Esophagus (tissue), 2 donors: ENCODE measurements around the gene CENPS. TPM values are rescaled to one million over a fixed set of nuclear protein-coding genes. Genes with fewer than 3 reads are reported as not detected.
A peak's percentile ranks its signal among the peaks of the same experiment; 100 is the strongest.

Source experiments
- H3K27ac ChIP-seq, 2 donors: one replicate each; pipeline ENCODE4 v1.5.1; 2013; ENCODE audit warnings: low read depth in 2 of 2, mild to moderate bottlenecking in 2 of 2, inconsistent platforms in 1 of 2, low read length in 1 of 2, moderate library complexity in 1 of 2
- H3K27me3 ChIP-seq, 2 donors: one replicate each; pipeline ENCODE4 v1.6.1; 2013; ENCODE audit warnings: low read length in 2 of 2, control low read depth in 1 of 2, mild to moderate bottlenecking in 1 of 2; ENCODE audit not compliant: insufficient read depth in 2 of 2, control insufficient read depth in 1 of 2
- H3K36me3 ChIP-seq, 2 donors: one replicate each; pipeline ENCODE4 v1.6.1; 2013; ENCODE audit warnings: low read length in 1 of 2; ENCODE audit not compliant: control insufficient read depth in 2 of 2, insufficient read depth in 2 of 2
- H3K4me1 ChIP-seq, 2 donors: one replicate each; pipeline ENCODE4 v1.6.1; 2013; ENCODE audit warnings: low read length in 1 of 2; ENCODE audit not compliant: control insufficient read depth in 2 of 2, insufficient read depth in 2 of 2
- H3K4me3 ChIP-seq, 2 donors: one replicate each; pipeline ENCODE4 v1.5.1; 2013; ENCODE audit warnings: low read length in 2 of 2, mild to moderate bottlenecking in 2 of 2, low read depth in 1 of 2, moderate library complexity in 1 of 2
- H3K9me3 ChIP-seq, 2 donors: one replicate each; pipeline ENCODE4 v1.6.1; 2013; ENCODE audit warnings: mild to moderate bottlenecking in 2 of 2, low read depth in 1 of 2, low read length in 1 of 2, moderate library complexity in 1 of 2; ENCODE audit not compliant: control insufficient read depth in 2 of 2, insufficient read depth in 1 of 2
- WGBS, 2 donors: extraction: QIAGEN DNeasy Blood & Tissue Kit; methylation state at CpG; one replicate each; pipeline ENCODE4 v1.1.7; 2013; 5-methylcytosine and 5-hydroxymethylcytosine counted together
- polyA plus RNA-seq, 2 donors: library from polyadenylated mRNA; stranded (reverse); fragments of 200-250 nt; gene quantifications; one replicate each; pipeline ENCODE4 v1.2.3, GENCODE V29; 2013
- donor health status: healthy with polysubstance abuse.
- donor health status: Bipolar disorder and iron deficiency.

The CENPS gene
- polyA plus RNA-seq, 2 donors, result 15.3 to 17.8 TPM

GRCh38 chr1:10474613-10475507 is 44.6 kb downstream of the CENPS start, which contains the start of gene PEX14:
Gene PEX14, plus strand, starts transcription at chr1:10474950. Its CDS starts 17 bp downstream, at chr1:10474967.
- peak within 1 kb of the TSS; percentile 74 to 92 for H3K4me3 ChIP-seq
- H3K4me1 ChIP-seq, result peaks cover 0 to 3% of the 10 kb centered on the region in 2 donors
- no peaks in the 10 kb centered on the region for H3K27me3 ChIP-seq
- H3K27ac ChIP-seq, result peak within 1 kb of the TSS; percentile 83 to 85
- WGBS, 2 donors, result 10 to 11% methylated on average over 46 to 50 of the region's 50 CpGs
- no peaks in the 10 kb centered on the region for H3K9me3 ChIP-seq
- no peaks in the 10 kb centered on the region for H3K36me3 ChIP-seq

- WGBS, 2 donors, result 3 to 4% methylated on average over 13 of the region's 13 CpGs
- H3K4me1 ChIP-seq, result peaks cover 0 to 3% of the 10 kb centered on the region in 2 donors
Measured at GRCh38 chr1:10475510-10475909, 45.3 kb downstream of the CENPS start.

GRCh38 chr1:10479296-10479695 is 49.1 kb downstream of the CENPS start:
- H3K36me3 ChIP-seq, result no peaks in the 10 kb centered on the region
- peak overlapping the region in 1 of 2 donors; percentile 2 for H3K27ac ChIP-seq
- no peaks in the 10 kb centered on the region for H3K9me3 ChIP-seq
- no peaks in the 10 kb centered on the region for H3K4me1 ChIP-seq
- 61 to 65% methylated on average over 8 of the region's 8 CpGs for WGBS, 2 donors
- no peaks in the 10 kb centered on the region for H3K27me3 ChIP-seq
- H3K4me3 ChIP-seq, result no peak overlapping the region

More at GRCh38 chr1:10475510-10475909, 45.3 kb downstream of the CENPS start:
- Histone ChIP-seq H3K27ac (peak overlapping the region; percentile 83 to 85), H3K4me3 (peak overlapping the region; percentile 74 to 92), H3K36me3 (no peaks in the 10 kb centered on the region), H3K9me3 (no peaks in the 10 kb centered on the region), H3K27me3 (no peaks in the 10 kb centered on the region)

DNA sequence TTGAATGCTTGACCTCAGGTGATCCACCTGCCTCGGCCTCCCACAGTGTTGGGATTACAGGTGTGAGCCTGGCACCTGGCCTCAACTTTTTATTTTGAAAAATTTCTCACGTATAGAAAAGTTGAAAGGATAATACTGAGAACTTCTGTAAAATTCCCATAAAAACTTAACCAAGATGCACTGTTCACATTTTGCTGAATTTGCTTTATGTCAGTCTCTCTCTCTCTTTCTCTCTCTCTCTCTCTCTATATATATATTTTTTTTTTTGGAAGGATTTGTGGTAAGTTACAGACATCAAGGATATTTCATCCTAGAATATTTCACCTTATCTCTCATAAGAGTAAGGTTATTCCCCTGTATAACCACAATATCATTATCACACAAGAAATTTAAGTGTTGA is 50.4 kb downstream of the CENPS start:
- H3K36me3 ChIP-seq, result peaks cover 0 to 2% of the 10 kb centered on the region in 2 donors
- H3K27me3 ChIP-seq, result no peaks in the 10 kb centered on the region
- WGBS, 2 donors, result 80 to 87% methylated on average over 2 of the region's 2 CpGs
- no peak overlapping the region for H3K4me3 ChIP-seq
- H3K27ac ChIP-seq, result no peak overlapping the region
- no peaks in the 10 kb centered on the region for H3K4me1 ChIP-seq
- no peaks in the 10 kb centered on the region for H3K9me3 ChIP-seq

DNA sequence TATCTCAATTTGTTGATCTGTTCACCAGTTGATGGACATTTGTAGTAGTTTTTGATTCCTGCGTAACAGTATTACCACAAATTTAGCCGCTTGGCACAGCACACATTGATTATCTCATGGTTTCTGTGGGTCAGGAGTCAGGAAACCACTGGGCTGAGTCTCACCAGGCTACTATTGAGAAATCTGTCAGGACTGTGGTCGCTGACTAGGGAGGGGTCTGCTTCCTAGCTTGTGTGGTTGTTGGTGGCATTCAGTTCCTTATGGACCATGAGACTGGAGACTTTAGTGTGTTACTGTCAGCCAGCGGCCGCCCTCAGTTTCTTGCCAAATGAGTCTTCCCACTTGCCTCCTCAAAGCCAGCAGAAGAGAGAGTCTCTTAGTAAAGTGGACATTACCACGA is 54.3 kb downstream of the CENPS start:
- Histone ChIP-seq H3K4me3 (no peak overlapping the region), H3K27me3 (no peaks in the 10 kb centered on the region), H3K4me1 (no peaks in the 10 kb centered on the region), H3K27ac (no peak overlapping the region), H3K36me3 (peaks cover 0 to 2% of the 10 kb centered on the region in 2 donors), H3K9me3 (no peaks in the 10 kb centered on the region)
- 89 to 94% methylated on average over 6 of the region's 6 CpGs for WGBS, 2 donors

DNA sequence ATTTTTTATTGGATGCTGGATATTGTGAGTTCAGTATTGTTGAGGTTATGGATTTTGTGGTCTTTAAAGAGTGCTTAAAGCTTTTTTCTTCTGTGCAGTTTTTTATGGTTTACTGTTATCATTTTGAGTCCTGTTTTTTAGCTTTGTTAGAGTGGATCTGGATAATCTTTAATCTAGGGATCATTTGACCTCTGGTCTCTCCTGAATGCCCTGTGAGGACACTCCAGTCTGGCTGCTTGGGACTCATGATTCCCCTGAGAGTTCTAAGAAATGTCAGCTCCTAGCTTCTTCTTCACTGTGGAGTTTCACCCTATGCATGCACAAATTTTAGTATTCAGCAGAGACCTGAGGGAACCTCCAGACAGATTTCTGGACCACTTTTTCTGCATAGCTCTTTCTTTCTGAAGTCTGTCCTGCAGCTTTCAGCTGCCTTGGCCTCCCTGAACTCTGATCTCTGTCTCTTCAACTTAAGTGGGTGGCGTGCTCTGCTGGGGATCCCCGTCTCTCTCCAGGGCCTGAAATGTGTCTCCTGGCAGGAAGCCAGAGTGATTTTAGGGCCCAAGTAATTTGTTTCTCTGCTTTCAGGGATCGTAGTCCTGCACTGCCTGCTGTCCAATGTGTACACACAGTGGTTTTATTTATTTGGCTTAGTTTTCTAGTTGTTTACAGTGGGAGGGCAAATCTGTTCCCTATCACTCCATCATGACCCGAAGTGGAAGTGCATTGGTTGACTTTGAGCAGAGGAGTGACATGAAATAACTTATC is 59.2 kb downstream of the CENPS start:
- Histone ChIP-seq H3K27me3 (no peaks in the 10 kb centered on the region), H3K9me3 (no peaks in the 10 kb centered on the region), H3K27ac (no peak overlapping the region), H3K4me3 (no peak overlapping the region), H3K36me3 (peaks cover 0 to 2% of the 10 kb centered on the region in 2 donors), H3K4me1 (no peaks in the 10 kb centered on the region)
- 38 to 57% methylated on average over 4 of the region's 4 CpGs for WGBS, 2 donors

GRCh38 chr1:10490286-10490970 is 60.2 kb downstream of the CENPS start:
- H3K4me3 ChIP-seq, result no peak overlapping the region
- H3K27me3 ChIP-seq, result no peaks in the 10 kb centered on the region
- 78 to 83% methylated on average over 12 of the region's 12 CpGs for WGBS, 2 donors
- H3K36me3 ChIP-seq, result no peaks in the 10 kb centered on the region
- peaks cover 0 to 3% of the 10 kb centered on the region in 2 donors for H3K4me1 ChIP-seq
- H3K27ac ChIP-seq, result no peak overlapping the region
- H3K9me3 ChIP-seq, result no peaks in the 10 kb centered on the region
